Measurements from ENCODE around the gene ZNF365. TPM values are rescaled to one million over a fixed set of nuclear protein-coding genes. Genes with fewer than 3 reads are reported as not detected.
"Not testable (repeated sequence)": the region's sequence is repeated elsewhere in the genome, so short reads cannot be mapped to it uniquely, and the experiment has no call there.

Gene ZNF365
- total RNA-seq, 1 donor = 7.2 TPM

DNA sequence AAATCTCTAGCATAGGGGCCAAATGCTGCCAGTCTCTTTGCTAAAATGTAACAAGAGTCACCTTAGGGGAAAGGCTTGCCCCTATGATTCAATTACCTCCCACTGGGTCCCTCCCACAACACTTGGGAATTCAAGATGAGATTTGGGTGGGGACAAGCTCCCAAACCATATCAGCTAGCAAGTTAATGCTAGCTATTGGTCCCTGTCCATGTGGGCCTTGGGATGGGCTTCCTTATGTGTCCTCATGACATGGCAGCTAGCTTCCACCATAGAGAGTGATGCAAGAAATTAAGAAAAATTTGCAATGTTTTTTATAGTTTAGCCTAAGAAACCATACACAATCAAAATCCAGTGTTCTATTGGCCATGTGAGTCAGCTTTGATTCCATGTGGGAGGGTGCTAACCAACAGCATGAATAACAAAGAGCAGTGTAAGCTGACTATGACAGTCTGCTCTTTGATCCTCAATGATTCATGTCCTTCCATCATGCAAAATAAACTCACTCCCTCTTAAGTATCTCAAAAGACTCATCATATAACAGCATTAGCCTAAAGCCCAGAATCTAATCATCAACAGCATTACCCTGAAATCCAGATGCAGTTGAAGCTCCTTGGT lies 21.7 kb upstream of the ZNF365 start:
- no peak for TF ChIP-seq CTCF (IDR thresholded peaks at IDR 0.05; ENCODE audit: insufficient read depth, low read length)
- H3K4me3 ChIP-seq (ENCODE audit: low read depth, low read length) = no peak overlapping the region
- DNase-seq (ENCODE audit: low read depth) = peak; percentile 27

DNA sequence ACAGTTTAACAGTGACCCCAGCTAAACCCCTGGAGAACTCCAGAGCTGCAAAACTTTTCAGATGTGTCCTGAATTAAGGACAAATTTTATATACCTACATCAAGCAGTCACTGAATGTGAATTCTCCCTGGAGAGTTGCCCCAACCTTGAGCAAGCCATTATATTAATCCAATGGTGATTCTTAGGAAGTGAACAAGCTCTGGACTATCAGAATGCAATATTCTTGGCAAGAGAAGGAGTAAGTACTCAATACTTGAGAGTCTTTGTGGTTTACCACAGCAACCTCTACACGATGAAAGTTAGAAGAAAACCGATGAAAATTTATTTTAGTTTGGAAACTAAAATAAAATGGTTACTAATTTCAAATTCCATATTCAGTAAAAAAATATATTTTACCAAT lies 19.3 kb upstream of the ZNF365 start:
- TF ChIP-seq CTCF (IDR thresholded peaks at IDR 0.05; ENCODE audit: insufficient read depth, low read length) = no peak
- no peak overlapping the region for H3K4me3 ChIP-seq (ENCODE audit: low read depth, low read length)
- DNase-seq (ENCODE audit: low read depth) = peak; percentile 59

- H3K4me3 ChIP-seq (ENCODE audit: low read depth, low read length) = no peak overlapping the region
- TF ChIP-seq CTCF (IDR thresholded peaks at IDR 0.05; ENCODE audit: insufficient read depth, low read length) = no peak
- no peak for DNase-seq (ENCODE audit: low read depth)
Observed at GRCh38 chr10:62356447-62356846, 17.7 kb upstream of the ZNF365 start.

DNA sequence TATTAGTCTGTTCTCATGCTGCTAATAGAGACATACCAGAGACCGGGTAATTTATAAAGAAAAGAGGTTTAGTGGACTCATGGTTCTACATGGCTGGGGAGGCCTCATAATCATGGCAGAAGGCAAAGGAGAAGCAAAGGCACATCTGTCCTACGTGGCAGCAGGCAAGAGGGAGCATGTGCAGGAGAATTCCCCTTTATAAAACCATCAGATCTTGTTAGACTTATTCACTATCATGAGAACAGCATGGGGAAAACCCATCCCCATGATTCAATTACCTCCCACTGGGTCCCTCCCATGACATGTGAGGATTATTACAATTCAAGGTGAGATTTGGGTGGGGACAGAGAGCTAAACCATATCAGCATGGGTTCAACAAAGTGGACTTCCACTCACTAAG lies 16.0 kb upstream of the ZNF365 start:
- not testable (repeated sequence) for DNase-seq (ENCODE audit: low read depth); H3K4me3 ChIP-seq (ENCODE audit: low read depth, low read length)

GRCh38 chr10:62373639-62373994 lies 552 bp upstream of the ZNF365 start:
- DNase-seq (ENCODE audit: low read depth) = no peak
- H3K4me3 ChIP-seq (ENCODE audit: low read depth, low read length) = peak overlapping the region; percentile 79
- TF ChIP-seq CTCF (IDR thresholded peaks at IDR 0.05; ENCODE audit: insufficient read depth, low read length) = no peak

DNA sequence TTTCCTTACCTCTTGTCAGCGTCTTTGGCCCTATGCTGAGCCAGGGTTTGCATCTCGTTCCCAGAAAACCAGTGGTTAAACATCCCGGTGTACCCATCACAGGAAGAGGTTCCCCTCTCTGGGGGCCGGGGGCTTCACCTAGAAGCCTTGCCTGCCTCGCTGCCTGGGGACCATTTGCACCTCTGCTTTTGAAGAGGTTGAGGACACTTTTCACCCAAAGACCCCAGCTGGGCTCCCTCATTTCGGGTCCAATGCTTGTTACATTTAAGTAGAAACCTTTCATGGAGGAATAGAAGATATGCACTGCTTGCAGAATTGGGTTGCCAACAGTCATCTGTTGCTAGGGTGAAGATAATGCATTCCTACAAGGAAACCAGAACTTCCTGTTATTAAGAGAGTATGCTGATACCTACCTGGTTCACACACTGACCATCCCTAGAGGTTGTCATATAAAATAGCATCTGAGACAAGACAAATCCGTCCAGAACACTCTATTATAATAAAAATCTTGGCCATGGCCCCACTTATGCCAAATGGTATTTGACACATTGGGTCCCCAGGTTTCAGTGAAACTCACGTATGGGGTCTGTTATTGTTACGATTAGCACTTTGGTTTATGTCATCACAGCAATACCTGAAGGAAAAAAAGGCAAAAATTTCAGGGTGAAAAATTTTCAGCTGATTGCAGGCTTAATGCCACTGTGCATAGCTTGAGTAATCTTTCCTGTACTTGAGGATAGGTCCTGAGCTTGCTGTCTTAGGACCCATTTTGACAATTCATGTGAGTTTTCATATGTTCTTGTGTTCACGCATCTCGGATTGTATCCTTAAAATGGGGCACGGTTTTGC lies 917 bp downstream of the ZNF365 start:
- peak overlapping the region; percentile 79 for H3K4me3 ChIP-seq (ENCODE audit: low read depth, low read length)
- no peak for TF ChIP-seq CTCF (IDR thresholded peaks at IDR 0.05; ENCODE audit: insufficient read depth, low read length)
- peak; percentile 45 for DNase-seq (ENCODE audit: low read depth)

DNA sequence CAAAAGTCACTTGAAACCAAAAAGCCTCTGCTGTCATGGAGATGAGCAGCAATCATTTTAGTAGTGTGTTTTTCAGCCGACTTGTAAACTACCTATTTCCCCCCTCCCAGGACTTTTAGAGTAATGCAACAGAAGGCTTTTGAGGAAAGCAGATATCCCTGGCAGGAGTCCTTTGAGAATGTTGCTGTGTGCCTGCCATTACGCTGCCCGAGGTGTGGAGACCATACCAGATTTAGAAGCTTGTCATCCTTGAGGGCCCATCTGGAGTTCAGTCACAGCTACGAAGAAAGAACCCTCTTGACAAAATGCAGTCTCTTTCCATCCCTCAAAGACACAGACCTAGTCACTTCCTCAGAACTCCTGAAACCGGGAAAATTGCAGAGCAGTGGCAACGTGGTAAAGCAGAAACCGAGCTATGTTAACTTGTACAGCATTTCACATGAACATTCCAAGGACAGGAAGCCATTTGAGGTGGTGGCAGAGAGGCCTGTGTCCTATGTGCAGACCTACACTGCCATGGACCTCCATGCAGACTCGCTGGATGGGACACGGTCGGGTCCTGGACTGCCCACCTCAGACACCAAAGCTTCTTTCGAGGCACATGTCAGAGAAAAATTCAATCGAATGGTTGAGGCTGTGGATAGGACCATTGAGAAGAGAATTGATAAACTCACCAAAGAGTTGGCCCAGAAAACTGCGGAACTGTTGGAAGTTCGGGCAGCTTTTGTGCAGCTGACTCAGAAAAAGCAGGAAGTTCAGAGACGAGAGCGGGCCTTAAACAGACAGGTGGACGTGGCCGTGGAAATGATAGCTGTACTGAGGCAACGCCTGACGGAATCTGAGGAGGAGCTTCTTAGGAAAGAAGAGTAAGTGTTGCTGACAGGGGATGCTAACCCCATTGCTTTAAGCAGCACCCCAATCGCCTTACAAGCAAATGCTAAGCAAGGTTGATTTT lies 2.2 kb downstream of the ZNF365 start:
- no peak overlapping the region for H3K4me3 ChIP-seq (ENCODE audit: low read depth, low read length)
- no peak for DNase-seq (ENCODE audit: low read depth)
- no peak for TF ChIP-seq CTCF (IDR thresholded peaks at IDR 0.05; ENCODE audit: insufficient read depth, low read length)
